Pancreas (tissue), 10 donors: ENCODE measurements around the gene NISCH. TPM values are rescaled to one million over a fixed set of nuclear protein-coding genes. Genes with fewer than 3 reads are reported as not detected.

Experiments used
- ATAC-seq, 4 donors: fragments of 200-7000 bp; cut with Tn5 transposase; one replicate each; pipeline versions ENCODE4 v1.8.0 to v1.9.1; 2020; ENCODE audit warnings: mild to moderate bottlenecking in 4 of 4, moderate library complexity in 4 of 4
- DNase-seq, 6 donors: peaks; one replicate each; pipeline ENCODE4 v3.0.0-alpha.2; 2020
- FAIRE-seq: peaks from 2 replicates; lab custom pipeline; 2012; peaks lifted over from hg19 to GRCh38; lab: Jason Lieb, UNC
- H3K27ac ChIP-seq, 4 donors: fragments of 200-600 bp; sonication (generic); 1 replicate in 3 of 4; 2 replicates in 1 of 4; pipeline versions ENCODE4 v1.5.0 to v1.8.0; 2020
- H3K27me3 ChIP-seq, 4 donors: fragments of 200-600 bp; one replicate each; pipeline ENCODE4 v1.8.0; 2021
- H3K36me3 ChIP-seq, 3 donors: fragments of 200-600 bp; sonication (generic) in 1 of 3; one replicate each; pipeline versions ENCODE4 v1.5.0 to v1.8.0; 2020 to 2021
- H3K4me1 ChIP-seq, 3 donors: fragments of 200-600 bp; one replicate each; pipeline ENCODE4 v1.8.0; 2021
- H3K4me3 ChIP-seq, 4 donors: fragments of 200-600 bp; sonication (generic) in 2 of 4; one replicate each; pipeline versions ENCODE4 v1.5.0 to v1.8.0; 2020 to 2021
- H3K9me3 ChIP-seq, 4 donors: fragments of 200-600 bp; one replicate each; pipeline ENCODE4 v1.8.0; 2021
- WGBS, 2 donors: extraction: QIAGEN DNeasy Blood & Tissue Kit; methylation state at CpG; one replicate each; pipeline ENCODE4 v1.1.7; 2013; 5-methylcytosine and 5-hydroxymethylcytosine counted together
- intact Hi-C, 3 donors: fragments of 100-400 bp; cut with DNase I; formaldehyde crosslinking; loops; one replicate each; pipeline versions ENCODE4 v1.11.1 to v1.14.2; 2022
- polyA plus RNA-seq, 2 donors: library from polyadenylated mRNA; stranded (reverse); fragments of 200-250 nt; gene quantifications; one replicate each; pipeline ENCODE4 v1.2.3, GENCODE V29; 2013
- total RNA-seq, 6 donors: library from RNA; stranded (reverse); fragmentation: NEBNext Ultra II Directional in 4 of 6; extraction: Animal tissue kit (Norgen Biotek cat#: 25700) in 4 of 6; gene quantifications; one replicate each; pipeline versions ENCODE4 v1.2.1 to v1.2.4, GENCODE V29; 2021 to 2023
- TF ChIP-seq, protein P1 (sequence below), 4 donors: fragments of 200-600 bp; sonication (generic) in 3 of 4; IDR thresholded peaks; one replicate each; pipeline versions ENCODE4 v1.5.0 to v1.8.0; 2021; ENCODE audit warnings: antibody characterized with exemption in 4 of 4
- donor health status: healthy with polysubstance abuse.
- donor health status: DM: no; HTN: no; CAD: no; lungs with moderate emphysema.
- donor health status: DM: no; HTN: no; CAD: no.
- donor health status: control.
- donor health status: control.
- donor health status: Bipolar disorder and iron deficiency.
- donor health status: DM: yes; HTN: yes; CAD: no.
- donor health status: DM: no; HTN: no; CAD: no.
- donor health status: DM: no; HTN: no; CAD: no.
- donor health status: DM: yes; HTN: yes; CAD: no.

Gene NISCH
- total and polyA plus RNA-seq, 8 donors = 24.4 to 109 (median 37.6) TPM

GRCh38 chr3:52512727-52513126 lies 57.3 kb downstream of the NISCH start:
- Histone ChIP-seq H3K27ac (no peak overlapping the region), H3K4me1 (no peaks in the 10 kb centered on the region), H3K4me3 (no peak overlapping the region), H3K27me3 (no peaks in the 10 kb centered on the region), H3K9me3 (no peaks in the 10 kb centered on the region), H3K36me3 (no peaks in the 10 kb centered on the region)
- intact Hi-C loops = no loop called here
- DNase-seq (no peak), FAIRE-seq (no peak), ATAC-seq (no peak)
- WGBS, 2 donors = 76 to 77% methylated on average over 17 of the region's 17 CpGs
- TF ChIP-seq, protein P1, sequence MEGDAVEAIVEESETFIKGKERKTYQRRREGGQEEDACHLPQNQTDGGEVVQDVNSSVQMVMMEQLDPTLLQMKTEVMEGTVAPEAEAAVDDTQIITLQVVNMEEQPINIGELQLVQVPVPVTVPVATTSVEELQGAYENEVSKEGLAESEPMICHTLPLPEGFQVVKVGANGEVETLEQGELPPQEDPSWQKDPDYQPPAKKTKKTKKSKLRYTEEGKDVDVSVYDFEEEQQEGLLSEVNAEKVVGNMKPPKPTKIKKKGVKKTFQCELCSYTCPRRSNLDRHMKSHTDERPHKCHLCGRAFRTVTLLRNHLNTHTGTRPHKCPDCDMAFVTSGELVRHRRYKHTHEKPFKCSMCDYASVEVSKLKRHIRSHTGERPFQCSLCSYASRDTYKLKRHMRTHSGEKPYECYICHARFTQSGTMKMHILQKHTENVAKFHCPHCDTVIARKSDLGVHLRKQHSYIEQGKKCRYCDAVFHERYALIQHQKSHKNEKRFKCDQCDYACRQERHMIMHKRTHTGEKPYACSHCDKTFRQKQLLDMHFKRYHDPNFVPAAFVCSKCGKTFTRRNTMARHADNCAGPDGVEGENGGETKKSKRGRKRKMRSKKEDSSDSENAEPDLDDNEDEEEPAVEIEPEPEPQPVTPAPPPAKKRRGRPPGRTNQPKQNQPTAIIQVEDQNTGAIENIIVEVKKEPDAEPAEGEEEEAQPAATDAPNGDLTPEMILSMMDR (IDR thresholded peaks at IDR 0.05) = no peak

GRCh38 chr3:52513281-52513680 lies 57.9 kb downstream of the NISCH start:
- TF ChIP-seq, protein P1 (IDR thresholded peaks at IDR 0.05) = no peak
- H3K27ac ChIP-seq = no peak overlapping the region
- intact Hi-C loops = no loop called here
- H3K36me3 ChIP-seq = no peaks in the 10 kb centered on the region
- WGBS, 2 donors = 92 to 93% methylated on average over 7 of the region's 7 CpGs
- ATAC-seq (no peak), FAIRE-seq (no peak), DNase-seq (no peak)
- no peaks in the 10 kb centered on the region for H3K27me3 ChIP-seq
- H3K9me3 ChIP-seq = no peaks in the 10 kb centered on the region
- H3K4me1 ChIP-seq = no peaks in the 10 kb centered on the region
- no peak overlapping the region for H3K4me3 ChIP-seq

DNA sequence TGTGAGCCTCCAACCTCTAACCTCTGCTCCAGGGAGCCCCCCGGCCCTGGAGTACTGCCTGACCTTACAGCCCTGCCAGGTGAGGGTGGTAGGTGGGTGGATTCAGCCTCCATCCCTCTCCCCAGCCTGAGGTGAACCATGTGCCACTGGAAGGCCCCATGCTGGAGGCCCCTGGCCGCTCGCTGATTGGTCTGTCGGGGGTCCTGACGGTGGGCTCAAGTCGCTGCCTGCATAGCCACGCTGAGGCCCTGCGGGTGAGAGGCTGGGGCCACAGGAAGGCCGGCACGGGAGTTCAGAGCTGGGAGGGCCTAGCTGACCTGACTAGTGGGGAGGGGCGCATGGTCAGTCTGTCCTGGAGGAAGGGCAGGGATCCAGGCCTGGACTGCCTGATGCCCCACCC lies 59.2 kb downstream of the NISCH start:
- H3K4me1 ChIP-seq = no peaks in the 10 kb centered on the region
- no peak for ATAC-seq
- H3K4me3 ChIP-seq = no peak overlapping the region
- no peaks in the 10 kb centered on the region for H3K27me3 ChIP-seq
- DNase-seq = no peak
- TF ChIP-seq, protein P1 (IDR thresholded peaks at IDR 0.05) = no peak
- no peaks in the 10 kb centered on the region for H3K9me3 ChIP-seq
- intact Hi-C loops = no loop called here
- no peak for FAIRE-seq
- H3K36me3 ChIP-seq = no peaks in the 10 kb centered on the region
- H3K27ac ChIP-seq = no peak overlapping the region
- 84 to 93% methylated on average over 11 of the region's 11 CpGs for WGBS, 2 donors

GRCh38 chr3:52515192-52515591 lies 59.8 kb downstream of the NISCH start:
- Histone ChIP-seq H3K27ac (no peak overlapping the region), H3K9me3 (no peaks in the 10 kb centered on the region), H3K27me3 (no peaks in the 10 kb centered on the region), H3K36me3 (no peaks in the 10 kb centered on the region), H3K4me1 (no peaks in the 10 kb centered on the region), H3K4me3 (no peak overlapping the region)
- ATAC-seq (no peak), DNase-seq (no peak), FAIRE-seq (no peak)
- intact Hi-C loops = no loop called here
- 70 to 72% methylated on average over 6 of the region's 6 CpGs for WGBS, 2 donors
- TF ChIP-seq, protein P1 (IDR thresholded peaks at IDR 0.05) = no peak

GRCh38 chr3:52516509-52517195 lies 61.2 kb downstream of the NISCH start:
- no peak overlapping the region for H3K4me3 ChIP-seq

More at GRCh38 chr3:52516509-52517195, 61.2 kb downstream of the NISCH start:
- FAIRE-seq (no peak), ATAC-seq (no peak), DNase-seq (no peak)
- no peaks in the 10 kb centered on the region for H3K9me3 ChIP-seq
- no peaks in the 10 kb centered on the region for H3K4me1 ChIP-seq
- intact Hi-C loops = no loop called here
- TF ChIP-seq, protein P1 (IDR thresholded peaks at IDR 0.05) = no peak
- no peaks in the 10 kb centered on the region for H3K36me3 ChIP-seq
- 88 to 89% methylated on average over 19 of the region's 19 CpGs for WGBS, 2 donors
- H3K27me3 ChIP-seq = no peaks in the 10 kb centered on the region
- H3K27ac ChIP-seq = no peak overlapping the region
